OCI-LY1 (cell line): ENCODE data around the gene CLK2.

Source experiments
- H2AFZ ChIP-seq: fragments of 200-600 bp; sonication (generic), shearing (Covaris generic); 2 replicates; pipeline ENCODE4 v1.6.0; 2014; ENCODE audit warnings: antibody characterized with exemption, mild to moderate bottlenecking, low read length
- H3F3A ChIP-seq: fragments of 200-600 bp; sonication (generic), shearing (Covaris generic); 2 replicates; pipeline ENCODE4 v1.6.0; 2014; ENCODE audit warnings: mild to moderate bottlenecking, antibody characterized with exemption, low read length, moderate library complexity; ENCODE audit not compliant: insufficient read depth
- H3K27ac ChIP-seq: fragments of 200-600 bp; sonication (generic); 2 replicates; pipeline ENCODE4 v1.5.1; 2014; ENCODE audit warnings: low read length, mixed run types, mild to moderate bottlenecking, low read depth; ENCODE audit not compliant: poor library complexity, severe bottlenecking
- H3K27me3 ChIP-seq: fragments of 200-600 bp; sonication (generic); 2 replicates; pipeline ENCODE4 v1.6.0; 2014; ENCODE audit warnings: antibody characterized with exemption, mild to moderate bottlenecking, low read length, moderate library complexity; ENCODE audit not compliant: insufficient read depth
- H3K36me3 ChIP-seq: fragments of 200-600 bp; sonication (generic); 2 replicates; pipeline ENCODE4 v1.6.1; 2014; ENCODE audit warnings: mild to moderate bottlenecking, antibody characterized with exemption, low read length, moderate library complexity, mixed read lengths; ENCODE audit not compliant: insufficient read depth
- H3K4me1 ChIP-seq: fragments of 200-600 bp; sonication (generic); 2 replicates; pipeline ENCODE4 v1.5.1; 2014; ENCODE audit warnings: mild to moderate bottlenecking, low read length, moderate library complexity; ENCODE audit not compliant: insufficient read depth, severe bottlenecking
- H3K4me2 ChIP-seq: fragments of 200-600 bp; sonication (generic), shearing (Covaris generic); 2 replicates; pipeline ENCODE4 v1.6.1; 2014; ENCODE audit warnings: low read length
- H3K4me3 ChIP-seq: fragments of 200-600 bp; sonication (generic); 2 replicates; pipeline ENCODE4 v1.5.1; 2014; ENCODE audit warnings: low read length, low read depth, mild to moderate bottlenecking, mixed read lengths; ENCODE audit not compliant: poor library complexity, severe bottlenecking
- H3K79me2 ChIP-seq: fragments of 200-600 bp; shearing (Covaris generic); 2 replicates; pipeline ENCODE4 v1.6.1; 2016; ENCODE audit warnings: mixed run types, low read length, mixed read lengths; ENCODE audit not compliant: insufficient read depth
- H3K9ac ChIP-seq: fragments of 200-600 bp; sonication (generic), shearing (Covaris generic); 2 replicates; pipeline ENCODE4 v1.6.1; 2014; ENCODE audit warnings: mild to moderate bottlenecking, low read length, mixed read lengths
- H3K9me2 ChIP-seq: fragments of 200-600 bp; sonication (generic), shearing (Covaris generic); 2 replicates; pipeline ENCODE4 v1.6.1; 2014; ENCODE audit warnings: low read depth, mild to moderate bottlenecking, low read length, mixed read lengths
- H3K9me3 ChIP-seq: fragments of 200-600 bp; shearing (Covaris generic); 2 replicates; pipeline ENCODE4 v1.6.1; 2014; ENCODE audit warnings: low read length, mixed read lengths
- H4K20me1 ChIP-seq: fragments of 200-600 bp; sonication (generic), shearing (Covaris generic); 2 replicates; pipeline ENCODE4 v1.6.0; 2016; ENCODE audit warnings: mild to moderate bottlenecking, low read length; ENCODE audit not compliant: insufficient read depth
- EZH2 ChIP-seq: fragments of 200-600 bp; sonication (generic), shearing (Covaris generic); IDR thresholded peaks from 2 replicates; pipeline ENCODE4 v1.8.0; 2017; ENCODE audit warnings: borderline replicate concordance, mixed run types, mild to moderate bottlenecking, antibody characterized with exemption, low read length, moderate library complexity, mixed read lengths
- TF ChIP-seq, protein P1 (sequence below): fragments of 200-600 bp; sonication (generic), shearing (Covaris generic); IDR thresholded peaks from 2 replicates; pipeline ENCODE4 v1.5.1; 2017; ENCODE audit warnings: mild to moderate bottlenecking, antibody characterized with exemption, low read length, moderate library complexity, mixed read lengths

CLK2 gene

DNA sequence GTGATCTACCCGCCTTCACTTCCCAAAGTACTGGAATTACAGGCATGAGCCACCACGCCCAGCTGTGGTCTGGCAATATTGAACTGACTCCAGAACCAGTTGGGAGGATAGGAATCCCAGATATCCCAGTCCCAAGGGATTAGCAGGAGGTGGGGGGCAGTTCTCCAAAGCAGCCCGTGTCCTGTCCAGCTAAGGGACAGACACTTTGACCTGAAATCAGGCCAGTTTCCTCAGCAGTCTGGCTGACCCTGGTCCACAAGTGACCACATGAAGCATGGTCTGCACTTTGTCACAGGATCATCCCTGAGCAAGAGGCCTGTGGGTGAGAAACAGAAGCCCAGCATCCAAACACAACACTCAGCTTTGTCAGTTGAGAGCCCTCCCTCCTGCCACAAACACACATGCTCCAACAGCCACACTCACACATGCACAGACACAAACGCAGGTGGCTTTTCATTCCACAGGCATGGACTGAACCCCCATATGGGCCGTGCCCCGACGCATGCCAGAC lies 32.6 kb upstream of the CLK2 start:
- Histone ChIP-seq H3K9ac (no peak overlapping the region), H3K4me2 (no peak overlapping the region), H3K79me2 (peaks cover 21% of the 10 kb centered on the region), H3K9me3 (no peaks in the 10 kb centered on the region), H2AFZ (no peak overlapping the region), H3K4me3 (no peak overlapping the region), H3K36me3 (peaks cover 19% of the 10 kb centered on the region), H3F3A (no peaks in the 10 kb centered on the region), H3K27me3 (no peaks in the 10 kb centered on the region), H3K4me1 (peaks cover 35% of the 10 kb centered on the region), H4K20me1 (no peaks in the 10 kb centered on the region), H3K9me2 (no peaks in the 10 kb centered on the region), H3K27ac (peak overlapping the region; percentile 4)
- TF ChIP-seq, protein P1, sequence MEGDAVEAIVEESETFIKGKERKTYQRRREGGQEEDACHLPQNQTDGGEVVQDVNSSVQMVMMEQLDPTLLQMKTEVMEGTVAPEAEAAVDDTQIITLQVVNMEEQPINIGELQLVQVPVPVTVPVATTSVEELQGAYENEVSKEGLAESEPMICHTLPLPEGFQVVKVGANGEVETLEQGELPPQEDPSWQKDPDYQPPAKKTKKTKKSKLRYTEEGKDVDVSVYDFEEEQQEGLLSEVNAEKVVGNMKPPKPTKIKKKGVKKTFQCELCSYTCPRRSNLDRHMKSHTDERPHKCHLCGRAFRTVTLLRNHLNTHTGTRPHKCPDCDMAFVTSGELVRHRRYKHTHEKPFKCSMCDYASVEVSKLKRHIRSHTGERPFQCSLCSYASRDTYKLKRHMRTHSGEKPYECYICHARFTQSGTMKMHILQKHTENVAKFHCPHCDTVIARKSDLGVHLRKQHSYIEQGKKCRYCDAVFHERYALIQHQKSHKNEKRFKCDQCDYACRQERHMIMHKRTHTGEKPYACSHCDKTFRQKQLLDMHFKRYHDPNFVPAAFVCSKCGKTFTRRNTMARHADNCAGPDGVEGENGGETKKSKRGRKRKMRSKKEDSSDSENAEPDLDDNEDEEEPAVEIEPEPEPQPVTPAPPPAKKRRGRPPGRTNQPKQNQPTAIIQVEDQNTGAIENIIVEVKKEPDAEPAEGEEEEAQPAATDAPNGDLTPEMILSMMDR = no peak
- no peak for TF ChIP-seq EZH2

GRCh38 chr1:155304558-155305063 lies 31.3 kb upstream of the CLK2 start:
- TF ChIP-seq, protein P1 = no peak
- no peak for TF ChIP-seq EZH2
- Histone ChIP-seq H3F3A (no peaks in the 10 kb centered on the region), H3K9ac (no peak overlapping the region), H3K9me3 (no peaks in the 10 kb centered on the region), H3K79me2 (peaks cover 9% of the 10 kb centered on the region), H3K36me3 (peaks cover 8% of the 10 kb centered on the region; the same call in 1 of the 2 replicates), H4K20me1 (no peaks in the 10 kb centered on the region), H3K4me1 (peaks cover 21% of the 10 kb centered on the region), H3K27ac (peak overlapping the region; percentile 18), H3K4me2 (peak overlapping the region; percentile 8; the same call in 1 of the 2 replicates), H2AFZ (no peak overlapping the region), H3K9me2 (no peaks in the 10 kb centered on the region), H3K4me3 (no peak overlapping the region), H3K27me3 (no peaks in the 10 kb centered on the region)

DNA sequence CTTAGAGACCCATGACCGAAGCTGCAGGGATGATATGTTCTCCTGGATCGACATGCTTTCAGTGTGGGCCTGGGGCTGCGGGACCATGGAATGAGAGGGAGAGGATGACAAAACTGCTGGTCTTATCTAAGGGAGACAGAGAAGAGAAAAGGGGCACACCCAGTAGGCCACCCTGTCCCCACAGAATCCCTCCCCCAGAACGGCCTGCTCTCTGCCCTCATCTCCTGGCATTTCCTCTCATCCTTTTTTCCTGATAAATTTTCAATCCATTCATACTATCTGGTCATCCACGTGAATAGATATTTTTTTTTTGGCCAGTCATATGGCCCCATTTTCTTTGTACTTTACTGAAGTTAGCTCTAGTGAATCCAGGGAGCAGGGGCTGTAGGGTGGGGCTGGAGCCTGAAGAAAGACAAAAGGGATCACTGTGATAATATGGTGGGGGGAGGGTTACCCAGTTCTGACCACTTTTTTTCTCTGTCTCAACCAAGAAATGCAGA lies 28.1 kb upstream of the CLK2 start, which contains the start of gene PKLR:
Gene PKLR (minus strand): TSS at position 97 of the 500 bp plus-strand sequence. CDS start 43 bp downstream, at position 54.
- no peaks in the 10 kb centered on the region for H3F3A ChIP-seq
- TF ChIP-seq, protein P1 = no peak
- TF ChIP-seq EZH2 = no peak
- peaks cover 23% of the 10 kb centered on the region for H3K4me1 ChIP-seq
- H3K27me3 ChIP-seq = no peaks in the 10 kb centered on the region
- no peak within 1 kb of the TSS for H3K9ac ChIP-seq
- no peaks in the 10 kb centered on the region for H3K9me3 ChIP-seq
- no peak within 1 kb of the TSS for H2AFZ ChIP-seq
- no peak within 1 kb of the TSS for H3K4me3 ChIP-seq
- no peaks in the 10 kb centered on the region for H3K9me2 ChIP-seq
- H3K27ac ChIP-seq = no peak within 1 kb of the TSS
- H3K36me3 ChIP-seq = no peaks in the 10 kb centered on the region
- H3K79me2 ChIP-seq = no peaks in the 10 kb centered on the region
- no peaks in the 10 kb centered on the region for H4K20me1 ChIP-seq
- no peak within 1 kb of the TSS for H3K4me2 ChIP-seq
